ENCODE measurements around the gene SIRPB2.

SIRPB2 gene

GRCh38 chr20:1471242-1471641, 20.0 kb downstream of the SIRPB2 start:
- DNase-seq (ENCODE audit: low read depth), result no peak

- peak; percentile 96 for DNase-seq (ENCODE audit: low read depth)
Measured at GRCh38 chr20:1469925-1470571, 21.2 kb downstream of the SIRPB2 start.

- DNase-seq (ENCODE audit: low read depth), result no peak
Measured at GRCh38 chr20:1469306-1469905, 21.8 kb downstream of the SIRPB2 start.

GRCh38 chr20:1468117-1468624, 23.0 kb downstream of the SIRPB2 start:
- no peak for DNase-seq (ENCODE audit: low read depth)

- no peak for DNase-seq (ENCODE audit: low read depth)
Measured at GRCh38 chr20:1467355-1468116, 23.7 kb downstream of the SIRPB2 start.

GRCh38 chr20:1467082-1467354, 24.2 kb downstream of the SIRPB2 start:
- no peak for DNase-seq (ENCODE audit: low read depth)

GRCh38 chr20:1466211-1467081, 24.8 kb downstream of the SIRPB2 start, which contains the start of gene NSFL1C:
Gene NSFL1C (minus strand): TSS chr20:1466849. CDS start chr20:1466824, 25 bp downstream.
- peak; percentile 51 for DNase-seq (ENCODE audit: low read depth)

GRCh38 chr20:1465470-1466210, 25.6 kb downstream of the SIRPB2 start:
- DNase-seq (ENCODE audit: low read depth), result no peak

- DNase-seq (ENCODE audit: low read depth), result no peak
Measured at GRCh38 chr20:1463971-1464570, 27.1 kb downstream of the SIRPB2 start.

GRCh38 chr20:1462834-1463233, 28.4 kb downstream of the SIRPB2 start:
- DNase-seq (ENCODE audit: low read depth), result no peak

- DNase-seq (ENCODE audit: low read depth), result no peak
Measured at GRCh38 chr20:1462001-1462400, 29.2 kb downstream of the SIRPB2 start.

GRCh38 chr20:1460275-1460674, 30.9 kb downstream of the SIRPB2 start:
- no peak for DNase-seq (ENCODE audit: low read depth)

- DNase-seq (ENCODE audit: low read depth), result no peak
Measured at GRCh38 chr20:1457992-1458391, 33.2 kb downstream of the SIRPB2 start.

GRCh38 chr20:1456300-1456699, 34.9 kb downstream of the SIRPB2 start:
- DNase-seq (ENCODE audit: low read depth), result no peak

GRCh38 chr20:1450926-1451491, 40.2 kb downstream of the SIRPB2 start:
- no peak for DNase-seq (ENCODE audit: low read depth)

GRCh38 chr20:1449370-1449769, 41.9 kb downstream of the SIRPB2 start:
- no peak for DNase-seq (ENCODE audit: low read depth)

GRCh38 chr20:1448081-1448620, 43.1 kb downstream of the SIRPB2 start:
- no peak for DNase-seq (ENCODE audit: low read depth)

GRCh38 chr20:1446536-1446935, 44.7 kb downstream of the SIRPB2 start:
- DNase-seq (ENCODE audit: low read depth), result no peak

GRCh38 chr20:1443085-1443484, 48.1 kb downstream of the SIRPB2 start:
- DNase-seq (ENCODE audit: low read depth), result no peak

GRCh38 chr20:1442304-1442703, 48.9 kb downstream of the SIRPB2 start:
- no peak for DNase-seq (ENCODE audit: low read depth)

Data from non-pigmented ciliary epithelial cell (primary cell).